K562 (cell line): ENCODE measurements around the gene PIGK. TPM values are rescaled to one million over a fixed set of nuclear protein-coding genes. Genes with fewer than 3 reads are reported as not detected.

Source experiments
- ATAC-seq: fragments of 200-7000 bp; cut with Tn5 transposase; 3 replicates; pipeline ENCODE4 v1.9.1; 2020; ENCODE audit warnings: moderate library complexity
- BruUV-seq: library from RNA; stranded (reverse); fragments of 400-500 nt; replicated peaks from 2 replicates; lab custom pipeline; 2021; lab: Mats Ljungman, UMichigan
- CTCF ChIA-PET: fragments of 300-600 bp; formaldehyde crosslinking; extraction: SDS; loops from one replicate; lab custom pipeline; 2021; ENCODE audit warnings: low intra/inter-chr PET ratio; lab: Yijun Ruan, JAX
- POLR2A ChIA-PET: fragments of 300-600, 350-650 bp; sonication (Branson Sonifier 250); formaldehyde crosslinking; extraction: SDS; loops from one replicate; lab custom pipeline; 2021; ENCODE audit warnings: antibody characterized with exemption, inconsistent platforms; lab: Yijun Ruan, JAX
- DNase-seq, 4 experiments: peaks; one replicate each; pipeline versions ENCODE4 v3.0.0 to v3.0.0-alpha.2; 2011 to 2018; ENCODE audit warnings: low spot score in 3 of 4, mixed read lengths in 3 of 4; ENCODE audit errors: extremely low read depth in 1 of 4
- FAIRE-seq: peaks from 2 replicates; lab custom pipeline; 2011; peaks lifted over from hg19 to GRCh38; lab: Jason Lieb, UNC
- H2AFZ ChIP-seq: 2 replicates; pipeline ENCODE4 v1.6.0; 2011; ENCODE audit warnings: low read depth, low read length, control low read depth, inconsistent platforms
- H3K27ac ChIP-seq: fragments of 200-600 bp; 3 replicates; pipeline ENCODE4 v1.8.0; 2011; ENCODE audit warnings: low read depth, mild to moderate bottlenecking, control low read depth, inconsistent platforms, low read length, moderate library complexity, mixed read lengths; ENCODE audit errors: extremely low read depth
- H3K27me3 ChIP-seq, 2 experiments: fragments of 300-600 bp in 1 of 2; 2 replicates in 1 of 2; 3 replicates in 1 of 2; pipeline versions ENCODE4 v1.6.0 to v1.8.0; 2011; ENCODE audit warnings: inconsistent platforms in 2 of 2, low read length in 2 of 2, mild to moderate bottlenecking in 1 of 2, mixed read lengths in 1 of 2, moderate library complexity in 1 of 2; ENCODE audit not compliant: control insufficient read depth in 2 of 2, insufficient read depth in 2 of 2
- H3K36me3 ChIP-seq: fragments of 300-600 bp; 3 replicates; pipeline ENCODE4 v1.8.0; 2011; ENCODE audit warnings: mild to moderate bottlenecking, low read length, inconsistent platforms; ENCODE audit not compliant: control insufficient read depth, insufficient read depth
- H3K4me1 ChIP-seq, 2 experiments: fragments of 200-600 bp in 1 of 2; replicated peaks in 1 of 2; 2 replicates in 1 of 2; 3 replicates in 1 of 2; pipeline versions ENCODE4 v1.5.1 to v1.8.0; 2011; ENCODE audit warnings: inconsistent platforms in 2 of 2, low read length in 2 of 2, mild to moderate bottlenecking in 1 of 2, mixed read lengths in 1 of 2, moderate library complexity in 1 of 2; ENCODE audit not compliant: control insufficient read depth in 2 of 2, insufficient read depth in 2 of 2
- H3K4me2 ChIP-seq: 2 replicates; pipeline ENCODE4 v1.6.1; 2011; ENCODE audit warnings: low read length, control low read depth, inconsistent platforms, mixed read lengths; ENCODE audit not compliant: insufficient read depth
- H3K4me3 ChIP-seq: fragments of 200-600 bp; sonication (generic), shearing (Covaris generic); 2 replicates; pipeline ENCODE4 v1.5.1; 2016; ENCODE audit warnings: control low read depth, inconsistent platforms
- H3K79me2 ChIP-seq: fragments of 200-600 bp; 3 replicates; pipeline ENCODE4 v1.8.0; 2011; ENCODE audit warnings: low read length, inconsistent platforms; ENCODE audit not compliant: control insufficient read depth, insufficient read depth
- H3K9ac ChIP-seq, 2 experiments: 2 replicates each; pipeline versions ENCODE4 v1.6.0 to v1.6.1; 2011; ENCODE audit warnings: low read depth in 2 of 2, low read length in 2 of 2, control low read depth in 1 of 2, inconsistent platforms in 1 of 2, mild to moderate bottlenecking in 1 of 2, mixed read lengths in 1 of 2; ENCODE audit not compliant: insufficient read depth in 1 of 2
- H3K9me1 ChIP-seq: one replicate; pipeline ENCODE4 v1.6.0; 2011; ENCODE audit warnings: inconsistent platforms, mild to moderate bottlenecking, low read length, moderate library complexity; ENCODE audit not compliant: control insufficient read depth, insufficient read depth
- H3K9me3 ChIP-seq: replicated peaks from 2 replicates; pipeline ENCODE4 v1.5.1; 2011; ENCODE audit warnings: low read depth, low read length, inconsistent platforms; ENCODE audit not compliant: control insufficient read depth, insufficient read depth
- H4K20me1 ChIP-seq: replicated peaks from 2 replicates; pipeline ENCODE4 v1.6.1; 2011; ENCODE audit warnings: low read length, inconsistent platforms, mixed read lengths; ENCODE audit not compliant: control insufficient read depth, insufficient read depth
- ATF3 ChIP-seq, 2 experiments: fragments of 450-650 bp in 1 of 2; sonication (generic) in 1 of 2; formaldehyde crosslinking in 1 of 2; IDR thresholded peaks in 1 of 2; conservative IDR thresholded peaks in 1 of 2; 2 replicates each; pipeline versions ENCODE4 v1.6.1 to v1.8.1; 2016 to 2023; ENCODE audit warnings: mild to moderate bottlenecking in 2 of 2, moderate library complexity in 2 of 2, inconsistent platforms in 1 of 2, missing genetic modification reagents in 1 of 2
- CHD2 ChIP-seq: IDR thresholded peaks from 2 replicates; pipeline ENCODE4 v1.6.1; 2011; ENCODE audit warnings: low read depth, low read length
- FIP1L1 ChIP-seq: fragments of 200-400 bp; formaldehyde crosslinking; IDR thresholded peaks from 2 replicates; pipeline ENCODE4 v1.6.1; 2018; ENCODE audit warnings: mild to moderate bottlenecking, low read depth, low read length; ENCODE audit not compliant: poor library complexity, severe bottlenecking
- MBD1 ChIP-seq: fragments of 250-450 bp; sonication (Bioruptor Pico); IDR thresholded peaks from 2 replicates; pipeline ENCODE4 v1.8.0; 2022; ENCODE audit warnings: inconsistent platforms
- MCM5 ChIP-seq: fragments of 450-650 bp; IDR thresholded peaks from 2 replicates; pipeline ENCODE4 v1.6.1; 2016; ENCODE audit warnings: low read depth
- RFX7 ChIP-seq: fragments of 250-450 bp; sonication (Bioruptor Pico); IDR thresholded peaks from 2 replicates; pipeline ENCODE4 v1.5.1; 2021; ENCODE audit warnings: mild to moderate bottlenecking
- TEAD1 ChIP-seq, 2 experiments: fragments of 450-650 bp in 1 of 2; sonication (generic) in 1 of 2; formaldehyde crosslinking; IDR thresholded peaks; 2 replicates each; pipeline versions ENCODE4 v1.4.0 to v1.8.0; 2020 to 2022; ENCODE audit warnings: mild to moderate bottlenecking in 2 of 2, missing genetic modification reagents in 1 of 2
- TSHZ1 ChIP-seq: fragments of 250-450 bp; sonication (Bioruptor Pico); IDR thresholded peaks from 2 replicates; pipeline ENCODE4 v1.4.0; 2020; ENCODE audit warnings: mild to moderate bottlenecking, moderate library complexity
- ZNF316 ChIP-seq: fragments of 450-650 bp; IDR thresholded peaks from 2 replicates; pipeline ENCODE4 v1.6.1; 2016
- ZNF668 ChIP-seq: fragments of 250-450 bp; sonication (Bioruptor Pico); IDR thresholded peaks from 2 replicates; pipeline ENCODE4 v1.8.0; 2022; ENCODE audit warnings: mild to moderate bottlenecking, inconsistent platforms
- WGBS: fragments of 100-300 bp; shearing (Covaris generic); methylation state at CpG from one replicate; pipeline ENCODE4 v1.1.6; 2016; ENCODE audit warnings: low coverage, mixed read lengths; ENCODE audit not compliant: insufficient coverage; ENCODE audit errors: missing lambda C conversion rate; 5-methylcytosine and 5-hydroxymethylcytosine counted together
- in situ Hi-C: fragments of 300-500 bp; cut with MboI; formaldehyde crosslinking; loops from 4 replicates; pipeline ENCODE4 v1.15.0; 2018; ENCODE audit warnings: inconsistent platforms, mixed read lengths
- intact Hi-C: fragments of 100-400 bp; cut with micrococcal nuclease; formaldehyde crosslinking; loops from 2 replicates; pipeline ENCODE4 v1.14.2; 2022
- polyA plus RNA-seq, 8 experiments: library from polyadenylated mRNA; depleted of rRNA in 4 of 8; stranded (reverse) in 5 of 8; unstranded in 3 of 8; fragments of >200 nt; fragmentation: Nextera tagmentation in 2 of 8; fragmentation: Illumina TruSeq in 1 of 8; extraction: Ambion mirVana in 2 of 8; extraction: Trizol in 1 of 8; gene quantifications; 2 replicates each; pipeline versions ENCODE4 v1.2.1 to v1.2.3, GENCODE V29; 2011 to 2014; ENCODE audit warnings: inconsistent platforms in 1 of 8, missing spikeins in 1 of 8
- total RNA-seq, 7 experiments: library from RNA; depleted of rRNA in 6 of 7; stranded (reverse); fragments of >200 nt in 6 of 7; fragmentation: Illumina TruSeq in 2 of 7; extraction: Trizol in 2 of 7; gene quantifications; 2 replicates each; pipeline versions ENCODE4 v1.2.1 to v1.2.3, GENCODE V29; 2011 to 2021; ENCODE audit warnings: low replicate concordance in 1 of 7

PIGK gene
- total and polyA plus RNA-seq, 9 of the 15 experiments (the other 6 are each of a cell fraction or from before 2014, with no cell fraction given) = 15.7 to 59.5 (median 29.9) TPM

GRCh38 chr1:77100875-77101274 lies 118.4 kb downstream of the PIGK start:
- no peaks in the 10 kb centered on the region for H3K79me2 ChIP-seq
- no peaks in the 10 kb centered on the region for H3K36me3 ChIP-seq
- H3K4me1 ChIP-seq = no peaks in the 10 kb centered on the region
- no peaks in the 10 kb centered on the region for H3K27me3 ChIP-seq
- no peaks in the 10 kb centered on the region for H3K9me1 ChIP-seq
- H4K20me1 ChIP-seq = no peaks in the 10 kb centered on the region
- H3K4me2 ChIP-seq = no peak overlapping the region
- WGBS = 24% methylated on average over 1 of the region's 1 CpG
- FAIRE-seq (no peak), DNase-seq (no peak), ATAC-seq (no peak)
- H3K27ac ChIP-seq = no peak overlapping the region
- CTCF ChIA-PET = no interaction called here
- BruUV-seq = no TSS peak
- no peak for TF ChIP-seq FIP1L1
- TF ChIP-seq TSHZ1 = no peak
- TF ChIP-seq CHD2 = no peak
- TF ChIP-seq ATF3 (IDR thresholded peaks at IDR 0.05) = no peak
- TF ChIP-seq ATF3 (CRISPR knock-in tag; conservative IDR thresholded peaks at IDR 0.05) = no peak
- no peak for TF ChIP-seq ZNF316
- TF ChIP-seq ZNF668 (CRISPR knock-in tag) = no peak
- TF ChIP-seq TEAD1 (CRISPR knock-in tag; IDR thresholded peaks at IDR 0.05) = no peak
- TF ChIP-seq MCM5 = no peak
- no peak for TF ChIP-seq MBD1
- TF ChIP-seq RFX7 = no peak
- POLR2A ChIA-PET = no interaction called here
- H3K9me3 ChIP-seq = no peaks in the 10 kb centered on the region
- intact Hi-C loops (no loop called here), in situ Hi-C loops (no loop called here)
- no peak overlapping the region for H3K4me3 ChIP-seq
- no peak overlapping the region for H2AFZ ChIP-seq
- no peak overlapping the region for H3K9ac ChIP-seq
